T-helper 2 cell (primary cell): Measurements from ENCODE around the gene EPS8.
"Not testable (repeated sequence)": the region's sequence is repeated elsewhere in the genome, so short reads cannot be mapped to it uniquely, and the experiment has no call there.

Source experiments
- DNase-seq, 5 experiments: peaks; one replicate each; pipeline versions ENCODE4 v3.0.0 to v3.0.0-alpha.2; 2012 to 2022

The EPS8 gene

GRCh38 chr12:15756822-15757221 is 32.4 kb downstream of the EPS8 start:
- no peak for DNase-seq

GRCh38 chr12:15754233-15754632 is 35.0 kb downstream of the EPS8 start:
- DNase-seq: no peak

GRCh38 chr12:15752785-15753184 is 36.4 kb downstream of the EPS8 start:
- no peak for DNase-seq

- DNase-seq: no peak
Observed at GRCh38 chr12:15751741-15752140, 37.4 kb downstream of the EPS8 start.

GRCh38 chr12:15749937-15750336 is 39.3 kb downstream of the EPS8 start:
- DNase-seq: no peak

- not testable (repeated sequence) for DNase-seq
Observed at GRCh38 chr12:15741870-15742269, 47.3 kb downstream of the EPS8 start.

- no peak for DNase-seq
Observed at GRCh38 chr12:15741082-15741481, 48.1 kb downstream of the EPS8 start.

- DNase-seq: not testable (repeated sequence)
Observed at GRCh38 chr12:15740389-15740788, 48.8 kb downstream of the EPS8 start.

GRCh38 chr12:15738438-15739015 is 50.7 kb downstream of the EPS8 start:
- no peak for DNase-seq

GRCh38 chr12:15735837-15736615 is 53.2 kb downstream of the EPS8 start:
- no peak for DNase-seq

- DNase-seq: no peak
Observed at GRCh38 chr12:15733136-15733535, 56.1 kb downstream of the EPS8 start.

GRCh38 chr12:15732341-15733061 is 56.7 kb downstream of the EPS8 start:
- DNase-seq: no peak

GRCh38 chr12:15731940-15732339 is 57.2 kb downstream of the EPS8 start:
- no peak for DNase-seq

GRCh38 chr12:15729097-15729496 is 60.1 kb downstream of the EPS8 start:
- no peak for DNase-seq

- DNase-seq: no peak
Observed at GRCh38 chr12:15728118-15728598, 61.0 kb downstream of the EPS8 start.

- no peak for DNase-seq
Observed at GRCh38 chr12:15726878-15727150, 62.4 kb downstream of the EPS8 start.

- DNase-seq: no peak
Observed at GRCh38 chr12:15726027-15726877, 62.9 kb downstream of the EPS8 start.

- DNase-seq: no peak
Observed at GRCh38 chr12:15722951-15723350, 66.2 kb downstream of the EPS8 start.

- DNase-seq: no peak
Observed at GRCh38 chr12:15721316-15722115, 67.7 kb downstream of the EPS8 start.

- no peak for DNase-seq
Observed at GRCh38 chr12:15720295-15720694, 68.9 kb downstream of the EPS8 start.

- DNase-seq: no peak
Observed at GRCh38 chr12:15719230-15719629, 70.0 kb downstream of the EPS8 start.

- DNase-seq: no peak
Observed at GRCh38 chr12:15717940-15718567, 71.1 kb downstream of the EPS8 start.
